ENCODE results near the gene MAP4K1. TPM values are rescaled to one million over a fixed set of nuclear protein-coding genes. Genes with fewer than 3 reads are reported as not detected.
"Not testable (repeated sequence)": the region's sequence is repeated elsewhere in the genome, so short reads cannot be mapped to it uniquely, and the experiment has no call there.

The MAP4K1 gene
- total RNA-seq, 1 experiment from 2014 or later = 0.56 TPM

DNA sequence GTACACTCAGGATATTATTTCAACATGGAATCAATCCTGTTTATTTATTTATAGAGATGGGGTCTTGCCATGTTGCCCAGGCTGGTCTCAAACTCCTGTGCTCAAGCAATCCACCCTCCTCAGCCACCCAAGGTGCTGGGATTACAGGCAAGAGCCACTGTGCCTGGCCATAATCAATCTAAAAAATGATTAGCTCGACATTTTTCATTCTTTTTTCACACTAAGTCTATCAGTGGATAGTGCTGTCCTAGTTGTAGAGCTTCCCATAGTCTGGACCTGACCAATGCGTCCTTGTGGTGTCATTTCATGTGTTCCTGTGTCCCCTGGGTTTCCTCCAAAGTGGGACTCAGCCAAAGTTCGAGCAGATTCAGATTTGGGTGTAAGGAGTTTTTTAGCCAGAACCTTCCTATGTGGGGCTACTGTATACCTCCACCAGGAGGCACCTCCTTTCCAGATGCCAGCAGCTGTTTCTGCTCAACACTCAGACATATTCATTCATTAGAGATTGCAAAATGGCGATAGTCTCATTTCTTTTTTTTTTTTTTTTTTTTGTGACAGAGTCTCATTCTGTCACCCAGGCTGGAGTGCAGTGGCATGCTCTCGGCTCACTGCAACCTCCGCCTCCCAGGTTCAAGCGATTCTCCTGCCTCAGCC is 61.1 kb downstream of the MAP4K1 start:
- POLR2A ChIA-PET = interaction anchor here (1.3 to 1.4 kb wide), 2 partner anchors 30 to 62 kb away, joined by 4 to 5 read pairs; partner anchors contain the start of gene EIF3K
- DNase-seq (ENCODE audit: unreplicated experiment) = peak; percentile 34
- no peak overlapping the region for H3K4me3 Mint-ChIP-seq (ENCODE audit: unreplicated experiment)

DNA sequence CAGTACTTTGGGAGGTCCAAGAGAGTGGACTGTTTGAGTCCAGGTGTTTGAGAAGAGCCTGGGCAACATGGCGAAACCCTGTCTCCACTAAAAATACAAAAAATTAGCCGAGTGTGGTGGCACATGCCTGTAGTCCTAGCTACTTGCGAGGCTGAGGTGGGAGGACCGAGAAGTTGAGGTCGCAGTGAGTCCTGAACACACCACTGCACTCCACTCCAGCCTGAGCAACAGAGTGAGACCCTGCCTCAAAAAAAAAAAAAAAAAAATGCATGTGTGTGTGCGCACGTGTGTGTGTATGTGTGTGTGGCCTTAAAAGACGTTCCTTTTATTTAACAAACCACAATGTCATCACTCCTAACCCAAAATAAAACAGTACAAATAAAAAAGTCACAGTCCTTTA is 62.6 kb downstream of the MAP4K1 start:
- intact Hi-C loops (cut with micrococcal nuclease) = loop anchor here (5.0 to 10.0 kb wide), 3 partner anchors 62 to 277 kb away; partner anchors contain the start of genes ECH1, EIF3K and MAP4K1
- Mint-ChIP-seq H3K36me3 (ENCODE audit: insufficient read depth, unreplicated experiment) (no peaks in the 10 kb centered on the region), H3K27me3 (ENCODE audit: insufficient read depth, unreplicated experiment) (no peaks in the 10 kb centered on the region), H3K4me3 (ENCODE audit: unreplicated experiment) (no peak overlapping the region), H3K27ac (ENCODE audit: low read depth, unreplicated experiment) (no peak overlapping the region), H3K9me3 (ENCODE audit: unreplicated experiment) (no peaks in the 10 kb centered on the region), H3K4me1 (ENCODE audit: insufficient read depth, unreplicated experiment) (peaks cover 17% of the 10 kb centered on the region)
- DNase-seq (ENCODE audit: unreplicated experiment) = no peak
- CTCF ChIA-PET = no interaction called here
- POLR2A ChIA-PET = interaction anchor here (0.9 to 1.4 kb wide), 3 partner anchors 71 to 294 kb away, joined by 3 to 6 read pairs (median 5); no protein-coding TSS in a partner anchor
- TF ChIP-seq, protein P1, sequence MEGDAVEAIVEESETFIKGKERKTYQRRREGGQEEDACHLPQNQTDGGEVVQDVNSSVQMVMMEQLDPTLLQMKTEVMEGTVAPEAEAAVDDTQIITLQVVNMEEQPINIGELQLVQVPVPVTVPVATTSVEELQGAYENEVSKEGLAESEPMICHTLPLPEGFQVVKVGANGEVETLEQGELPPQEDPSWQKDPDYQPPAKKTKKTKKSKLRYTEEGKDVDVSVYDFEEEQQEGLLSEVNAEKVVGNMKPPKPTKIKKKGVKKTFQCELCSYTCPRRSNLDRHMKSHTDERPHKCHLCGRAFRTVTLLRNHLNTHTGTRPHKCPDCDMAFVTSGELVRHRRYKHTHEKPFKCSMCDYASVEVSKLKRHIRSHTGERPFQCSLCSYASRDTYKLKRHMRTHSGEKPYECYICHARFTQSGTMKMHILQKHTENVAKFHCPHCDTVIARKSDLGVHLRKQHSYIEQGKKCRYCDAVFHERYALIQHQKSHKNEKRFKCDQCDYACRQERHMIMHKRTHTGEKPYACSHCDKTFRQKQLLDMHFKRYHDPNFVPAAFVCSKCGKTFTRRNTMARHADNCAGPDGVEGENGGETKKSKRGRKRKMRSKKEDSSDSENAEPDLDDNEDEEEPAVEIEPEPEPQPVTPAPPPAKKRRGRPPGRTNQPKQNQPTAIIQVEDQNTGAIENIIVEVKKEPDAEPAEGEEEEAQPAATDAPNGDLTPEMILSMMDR (IDR thresholded peaks at IDR 0.05; ENCODE audit: unreplicated experiment) = no peak
- no TSS peak for BruUV-seq (replicated peaks)

More for the DNA sequence above, 61.1 kb downstream of the MAP4K1 start:
- TF ChIP-seq, protein P1 (IDR thresholded peaks at IDR 0.05; ENCODE audit: unreplicated experiment) = peak; percentile 37
- H3K36me3 Mint-ChIP-seq (ENCODE audit: insufficient read depth, unreplicated experiment) = no peaks in the 10 kb centered on the region
- CTCF ChIA-PET = interaction anchor here (0.5 to 1.3 kb wide), 6 partner anchors 13 to 128 kb away, joined by 3 to 5 read pairs (median 3); no protein-coding TSS in a partner anchor
- no peaks in the 10 kb centered on the region for H3K9me3 Mint-ChIP-seq (ENCODE audit: unreplicated experiment)
- H3K27ac Mint-ChIP-seq (ENCODE audit: low read depth, unreplicated experiment) = no peak overlapping the region
- H3K4me1 Mint-ChIP-seq (ENCODE audit: insufficient read depth, unreplicated experiment) = peaks cover 14% of the 10 kb centered on the region
- BruUV-seq (replicated peaks) = no TSS peak
- H3K27me3 Mint-ChIP-seq (ENCODE audit: insufficient read depth, unreplicated experiment) = no peaks in the 10 kb centered on the region
- intact Hi-C loops (cut with micrococcal nuclease) = loop anchor here (2.0 to 10.0 kb wide), 4 partner anchors 61 to 276 kb away; partner anchors contain the start of genes ECH1, EIF3K and MAP4K1

DNA sequence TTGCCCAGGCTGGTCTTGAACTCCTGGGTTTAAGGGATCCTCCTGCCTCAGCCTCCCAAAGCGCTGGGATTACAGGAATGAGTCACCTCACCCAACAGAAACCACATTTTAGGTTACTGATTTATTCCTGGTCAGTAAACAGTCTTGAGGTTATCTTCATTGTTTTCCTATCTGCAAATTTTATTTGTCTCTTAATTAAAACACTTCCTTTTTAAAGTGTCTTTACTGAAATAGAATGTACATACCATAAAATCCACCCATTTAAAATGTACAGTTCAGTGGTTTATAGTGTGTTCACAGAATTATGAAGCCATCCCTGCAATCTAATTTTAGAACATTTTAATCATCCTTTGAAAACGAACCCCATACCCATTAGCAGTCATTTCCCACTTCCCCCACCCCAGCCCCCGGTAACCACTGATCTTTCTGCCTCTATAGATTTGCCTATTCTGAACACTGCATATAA is 63.0 kb downstream of the MAP4K1 start:
- H3K9me3 Mint-ChIP-seq (ENCODE audit: unreplicated experiment) = no peaks in the 10 kb centered on the region
- CTCF ChIA-PET = no interaction called here
- H3K4me1 Mint-ChIP-seq (ENCODE audit: insufficient read depth, unreplicated experiment) = peaks cover 12% of the 10 kb centered on the region
- H3K4me3 Mint-ChIP-seq (ENCODE audit: unreplicated experiment) = no peak overlapping the region
- intact Hi-C loops (cut with micrococcal nuclease) = loop anchor here (5.0 to 10.0 kb wide), 3 partner anchors 63 to 278 kb away; partner anchors contain the start of genes ECH1, EIF3K and MAP4K1
- no peaks in the 10 kb centered on the region for H3K27me3 Mint-ChIP-seq (ENCODE audit: insufficient read depth, unreplicated experiment)
- no peak overlapping the region for H3K27ac Mint-ChIP-seq (ENCODE audit: low read depth, unreplicated experiment)
- TF ChIP-seq, protein P1 (IDR thresholded peaks at IDR 0.05; ENCODE audit: unreplicated experiment) = no peak
- POLR2A ChIA-PET = interaction anchor here (0.8 to 1.4 kb wide), 2 partner anchors 9 to 80 kb away, joined by 3 to 5 read pairs; no protein-coding TSS in a partner anchor
- no TSS peak for BruUV-seq (replicated peaks)
- no peaks in the 10 kb centered on the region for H3K36me3 Mint-ChIP-seq (ENCODE audit: insufficient read depth, unreplicated experiment)
- no peak for DNase-seq (ENCODE audit: unreplicated experiment)

DNA sequence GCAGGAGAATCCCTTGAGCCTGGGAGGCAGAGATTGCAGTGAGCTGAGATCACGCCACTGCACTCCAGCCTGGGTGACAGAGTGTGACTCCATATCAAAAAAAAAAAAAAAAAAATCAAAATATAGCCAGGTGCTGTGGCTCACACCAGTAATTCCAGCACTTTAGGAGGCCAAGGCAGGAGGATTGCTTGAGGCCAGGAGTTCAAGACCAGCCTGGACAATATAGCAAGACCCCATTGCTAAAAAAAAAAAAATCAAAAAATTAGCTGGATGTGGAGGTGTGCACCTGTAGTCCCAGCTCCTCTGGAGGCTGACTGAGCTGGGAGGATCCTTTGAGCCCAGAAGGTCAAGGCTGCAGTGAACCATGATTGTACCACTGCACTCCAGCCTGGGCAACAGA is 64.5 kb downstream of the MAP4K1 start:
- intact Hi-C loops (cut with micrococcal nuclease) = loop anchor here (10.0 kb wide), 1 partner anchor 162 kb away; no protein-coding TSS in a partner anchor
- not testable (repeated sequence) for H3K36me3 Mint-ChIP-seq (ENCODE audit: insufficient read depth, unreplicated experiment); DNase-seq (ENCODE audit: unreplicated experiment); H3K4me3 Mint-ChIP-seq (ENCODE audit: unreplicated experiment); H3K4me1 Mint-ChIP-seq (ENCODE audit: insufficient read depth, unreplicated experiment); H3K9me3 Mint-ChIP-seq (ENCODE audit: unreplicated experiment); BruUV-seq (replicated peaks); H3K27ac Mint-ChIP-seq (ENCODE audit: low read depth, unreplicated experiment); H3K27me3 Mint-ChIP-seq (ENCODE audit: insufficient read depth, unreplicated experiment)
- ChIA-PET POLR2A (interaction anchor here (0.7 kb wide), 1 partner anchor 282 kb away, joined by 3 read pairs; no protein-coding TSS in a partner anchor), CTCF (interaction anchor here (0.7 kb wide), 1 partner anchor 10 kb away, joined by 4 read pairs; no protein-coding TSS in a partner anchor)
